C4-2B (cell line): Measurements from ENCODE around the gene OTOG.

Experiments used
- H3K27ac ChIP-seq: fragments of 450-650 bp; 2 replicates; pipeline ENCODE4 v1.5.1; 2017
- CTCF ChIP-seq: fragments of 450-650 bp; conservative IDR thresholded peaks from 2 replicates; pipeline ENCODE4 v1.5.1; 2017; ENCODE audit warnings: mild to moderate bottlenecking
- ZFX ChIP-seq: fragments of 450-650 bp; IDR thresholded peaks from 2 replicates; pipeline ENCODE4 v1.6.1; 2017

Gene OTOG

DNA sequence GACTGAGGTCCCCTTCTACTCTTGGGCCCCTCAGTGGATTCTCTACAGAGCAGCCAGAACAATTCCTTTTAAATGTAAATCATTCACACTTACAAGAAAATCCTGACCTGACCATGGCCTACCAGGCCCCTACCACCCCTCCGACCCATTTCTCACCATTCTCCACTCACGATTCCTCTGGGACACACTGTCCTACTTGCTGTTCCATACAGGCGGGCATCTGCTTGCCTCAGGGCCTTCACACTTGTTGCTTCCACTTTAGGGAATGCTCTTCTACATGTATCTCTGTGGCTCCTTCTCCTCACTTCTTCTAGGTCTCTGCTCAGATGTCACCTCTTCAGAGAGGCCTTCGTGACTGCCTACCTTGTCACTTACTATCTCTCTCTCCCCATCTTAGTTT lies 6.3 kb upstream of the OTOG start:
- TF ChIP-seq CTCF (no peak), ZFX (no peak)
- H3K27ac ChIP-seq = no peak overlapping the region

DNA sequence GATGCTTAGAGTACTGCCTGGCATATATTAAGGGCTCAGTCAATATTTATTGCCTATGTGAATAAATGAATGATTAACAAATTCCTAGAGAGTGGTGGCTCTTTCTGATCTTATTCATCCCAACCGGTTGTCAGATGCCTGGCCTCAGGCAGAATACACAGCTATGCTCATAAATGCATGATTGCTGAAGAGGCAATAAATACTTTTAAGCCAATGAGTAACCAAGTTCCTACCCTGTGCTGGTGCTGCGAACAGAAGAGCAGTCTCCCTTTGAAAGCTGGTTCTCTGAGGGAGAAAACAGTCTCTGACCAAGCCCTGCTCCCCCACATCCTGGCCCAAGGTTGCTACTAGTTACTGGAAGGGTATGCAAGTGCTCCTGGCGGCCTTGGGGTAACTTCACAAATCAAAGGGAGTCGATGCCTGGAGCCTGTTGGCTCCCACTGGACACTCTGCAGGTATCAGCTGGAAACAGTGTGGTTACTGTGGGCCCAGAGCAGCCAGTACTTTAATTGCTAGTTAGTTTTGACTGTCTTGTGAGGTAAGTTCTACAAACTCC lies 5.7 kb upstream of the OTOG start:
- no peak overlapping the region for H3K27ac ChIP-seq
- TF ChIP-seq CTCF = no peak
- no peak for TF ChIP-seq ZFX

GRCh38 chr11:17542249-17542648 lies 4.8 kb upstream of the OTOG start:
- TF ChIP-seq CTCF = no peak
- no peak for TF ChIP-seq ZFX
- H3K27ac ChIP-seq = no peak overlapping the region

GRCh38 chr11:17543041-17543440 lies 4.0 kb upstream of the OTOG start:
- H3K27ac ChIP-seq = no peak overlapping the region
- TF ChIP-seq ZFX = no peak
- no peak for TF ChIP-seq CTCF

DNA sequence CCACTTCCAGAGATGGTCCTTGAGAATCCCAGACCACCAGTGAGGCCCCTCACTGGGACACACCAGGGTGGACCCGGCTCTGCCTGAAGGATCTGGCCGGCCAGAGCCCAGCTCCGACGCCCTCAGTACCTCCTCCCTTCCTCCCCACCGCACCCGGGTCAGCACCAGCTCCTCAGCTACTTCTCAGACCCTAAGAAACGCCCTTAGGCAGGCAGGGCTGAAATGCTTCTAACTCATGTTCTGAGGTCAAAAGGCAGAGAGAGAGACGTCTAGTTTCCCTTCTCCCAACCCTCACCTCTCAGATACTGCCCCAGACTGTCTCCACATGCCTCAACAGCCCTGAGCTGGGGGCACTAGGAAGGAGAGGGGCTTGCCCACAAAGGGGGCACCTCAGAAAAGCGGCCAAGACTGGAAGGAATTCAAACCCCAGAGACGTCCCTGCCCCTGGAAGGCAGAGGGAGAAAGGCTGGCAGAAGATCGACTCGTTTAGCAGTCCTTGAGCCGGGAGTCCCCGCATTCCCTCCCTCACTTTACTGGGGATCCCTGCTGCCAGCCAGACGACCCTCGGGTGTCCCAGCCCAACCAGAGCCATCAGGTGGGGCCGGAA lies 3.4 kb upstream of the OTOG start:
- TF ChIP-seq ZFX = no peak
- H3K27ac ChIP-seq = no peak overlapping the region

GRCh38 chr11:17544181-17544622 lies 2.9 kb upstream of the OTOG start, which contains the start of gene USH1C:
Gene USH1C, minus strand, starts transcription at chr11:17544416. Its CDS starts 109 bp downstream, at chr11:17544307.
- no peak within 1 kb of the TSS for H3K27ac ChIP-seq
- TF ChIP-seq CTCF (no peak), ZFX (no peak)

- TF ChIP-seq ZFX (no peak), CTCF (no peak)
Measured at GRCh38 chr11:17546240-17546639, 819 bp upstream of the OTOG start.

DNA sequence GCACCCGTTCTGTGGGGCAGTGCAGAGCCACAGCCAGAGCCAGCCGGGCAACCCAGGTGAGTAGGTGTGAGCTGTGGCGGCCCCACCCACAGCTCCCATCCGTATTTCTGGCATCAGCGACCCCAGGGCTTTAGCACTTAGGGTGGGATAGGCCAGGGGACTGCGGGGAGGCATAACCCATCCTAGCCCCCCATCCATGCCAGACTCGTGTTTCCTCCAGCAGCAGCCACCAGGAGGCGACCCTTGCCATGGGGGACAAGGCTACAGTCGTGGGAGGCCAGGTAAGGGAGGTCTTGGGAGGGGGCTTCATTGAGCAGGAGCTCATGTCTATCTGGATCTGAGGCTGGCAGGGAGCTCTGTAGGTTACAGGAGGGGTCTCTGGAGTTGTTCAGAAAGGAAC lies 873 bp downstream of the OTOG start:
- TF ChIP-seq CTCF (no peak), ZFX (no peak)
- H3K27ac ChIP-seq = no peak overlapping the region

More at GRCh38 chr11:17546240-17546639, 819 bp upstream of the OTOG start:
- H3K27ac ChIP-seq = no peak overlapping the region
